Fibroblast of skin of right biceps (primary cell): ENCODE data around the gene LRPPRC.

ENCODE experiments used
- DNase-seq: peaks from one replicate; pipeline ENCODE4 v3.0.0-alpha.2; 2013

Gene LRPPRC

GRCh38 chr2:43906448-43907109 is 89.2 kb downstream of the LRPPRC start:
- DNase-seq = no peak

- no peak for DNase-seq
These were observed 89.9 kb downstream of the LRPPRC start for GRCh38 chr2:43905871-43906270.

GRCh38 chr2:43905371-43905803 is 90.4 kb downstream of the LRPPRC start:
- no peak for DNase-seq

- DNase-seq = no peak
These were observed 96.2 kb downstream of the LRPPRC start for GRCh38 chr2:43899589-43899988.

GRCh38 chr2:43898838-43899346 is 96.9 kb downstream of the LRPPRC start:
- no peak for DNase-seq

- DNase-seq = peak; percentile 5
These were observed 97.5 kb downstream of the LRPPRC start for GRCh38 chr2:43898134-43898837.

GRCh38 chr2:43897492-43897891 is 98.3 kb downstream of the LRPPRC start:
- DNase-seq = no peak

GRCh38 chr2:43896906-43897305 is 98.9 kb downstream of the LRPPRC start:
- DNase-seq = no peak

GRCh38 chr2:43894743-43895142 is 101.0 kb downstream of the LRPPRC start:
- no peak for DNase-seq

GRCh38 chr2:43890855-43891254 is 104.9 kb downstream of the LRPPRC start:
- DNase-seq = peak; percentile 5

- DNase-seq = no peak
These were observed 106.4 kb downstream of the LRPPRC start for GRCh38 chr2:43889416-43889815.

- no peak for DNase-seq
These were observed 108.6 kb downstream of the LRPPRC start for GRCh38 chr2:43887176-43887575.

- DNase-seq = no peak
These were observed 110.6 kb downstream of the LRPPRC start for GRCh38 chr2:43885132-43885632.

GRCh38 chr2:43884689-43885088 is 111.1 kb downstream of the LRPPRC start:
- no peak for DNase-seq

GRCh38 chr2:43882312-43882711 is 113.5 kb downstream of the LRPPRC start:
- DNase-seq = no peak

- no peak for DNase-seq
These were observed 114.8 kb downstream of the LRPPRC start for GRCh38 chr2:43880952-43881351.

- DNase-seq = no peak
These were observed 115.3 kb downstream of the LRPPRC start for GRCh38 chr2:43880471-43880870.

- DNase-seq = peak; percentile 15
These were observed 116.5 kb downstream of the LRPPRC start for GRCh38 chr2:43879261-43879660.

GRCh38 chr2:43877782-43878464 is 117.9 kb downstream of the LRPPRC start:
- DNase-seq = peak; percentile 44

GRCh38 chr2:43874776-43875451 is 120.9 kb downstream of the LRPPRC start:
- DNase-seq = no peak

GRCh38 chr2:43872151-43872550 is 123.6 kb downstream of the LRPPRC start:
- no peak for DNase-seq

- no peak for DNase-seq
These were observed 140.5 kb downstream of the LRPPRC start for GRCh38 chr2:43855292-43855691.

- no peak for DNase-seq
These were observed 141.1 kb downstream of the LRPPRC start for GRCh38 chr2:43854671-43855070.
